Hepatic stellate cell (primary cell): Measurements from ENCODE around the gene BCL3.
A peak's percentile ranks its signal among the peaks of the same experiment; 100 is the strongest.

ENCODE experiments used
- DNase-seq: peaks from one replicate; pipeline ENCODE4 v3.0.0; 2011; ENCODE audit warnings: low spot score

BCL3 gene

DNA sequence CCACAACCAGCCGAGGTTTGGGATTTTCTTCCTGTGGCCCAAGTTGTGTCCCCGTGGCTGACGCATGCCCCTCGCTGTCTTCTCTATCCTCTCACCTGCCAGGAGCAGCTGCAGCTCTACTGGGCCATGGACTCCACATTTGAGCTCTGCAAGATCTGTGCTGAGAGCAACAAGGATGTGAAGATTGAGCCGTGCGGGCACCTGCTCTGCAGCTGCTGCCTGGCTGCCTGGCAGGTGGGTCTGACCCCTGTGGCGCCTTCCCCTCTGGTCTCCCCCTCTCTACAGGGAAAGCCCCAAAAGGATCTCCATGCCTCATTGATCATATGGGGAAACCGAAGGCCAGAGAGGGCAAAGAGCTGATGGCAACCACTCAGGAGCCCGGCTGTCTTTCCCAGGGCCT lies 43.8 kb downstream of the BCL3 start:
- no peak for DNase-seq

DNA sequence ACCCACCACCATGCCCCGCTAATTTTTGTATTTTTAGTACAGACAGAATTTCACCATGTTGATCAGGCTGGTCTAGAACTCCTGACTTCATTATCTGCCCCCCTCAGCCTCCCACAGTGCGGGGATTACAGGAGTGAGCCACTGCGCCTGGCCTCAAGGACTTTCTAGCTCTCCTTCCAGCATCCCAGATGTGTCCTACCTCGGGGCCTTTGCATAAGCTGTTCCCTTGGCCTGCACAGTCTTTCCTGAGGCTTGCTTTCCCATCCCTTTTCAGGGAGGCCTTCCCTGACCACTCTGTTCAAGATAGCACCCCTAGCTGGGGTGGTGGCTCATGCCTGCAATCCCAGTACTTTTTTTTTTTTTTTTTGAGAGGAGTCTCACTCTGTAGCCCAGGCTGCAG lies 46.1 kb downstream of the BCL3 start:
- no peak for DNase-seq

DNA sequence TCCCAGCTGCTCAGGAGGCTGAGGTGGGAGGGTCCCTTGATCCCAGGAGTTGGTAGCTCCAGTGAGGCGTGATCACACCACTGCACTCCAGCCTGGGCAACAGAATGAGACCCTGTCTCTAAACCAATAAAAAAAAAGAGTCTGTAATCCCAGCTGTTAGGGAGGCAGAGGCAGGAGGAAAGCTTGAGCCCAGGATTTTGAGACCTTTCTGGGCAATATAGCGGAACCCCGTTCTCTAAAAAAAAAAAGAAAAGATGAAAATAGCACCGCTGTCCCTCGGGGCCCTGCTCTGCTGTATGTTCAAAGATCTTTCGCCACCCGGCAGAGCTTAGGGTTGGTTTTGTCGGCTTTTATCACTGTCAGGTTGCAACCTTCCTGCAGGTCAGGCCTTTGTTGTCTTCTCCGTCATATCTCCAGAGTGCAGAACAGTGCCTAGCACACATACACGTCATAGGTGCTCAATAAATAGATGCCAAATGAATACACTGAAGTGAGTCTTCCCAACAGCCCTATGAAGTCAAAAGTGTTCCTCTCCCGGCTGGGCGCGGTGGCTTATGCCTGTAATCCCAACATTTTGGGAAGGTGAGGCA lies 47.0 kb downstream of the BCL3 start:
- no peak for DNase-seq

DNA sequence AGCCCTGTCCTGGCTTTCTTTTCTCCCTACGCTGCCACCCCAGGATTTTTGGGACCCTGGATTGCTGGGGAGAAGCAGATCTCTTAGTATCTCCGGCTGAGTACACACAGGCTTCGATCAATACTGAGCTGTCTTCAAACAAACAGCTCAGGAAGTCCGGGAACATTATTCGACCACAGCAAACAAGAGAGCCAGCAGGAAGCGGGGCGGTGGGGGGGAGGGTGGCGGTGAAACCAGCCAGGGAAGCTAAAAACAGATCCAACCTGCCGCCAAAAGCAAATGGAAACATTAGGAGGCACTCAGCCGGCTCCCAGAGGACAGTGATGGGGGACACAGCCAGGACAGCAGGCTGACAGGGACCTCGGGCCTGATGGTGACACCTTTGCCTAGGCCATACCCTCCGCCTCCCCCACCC lies 48.2 kb downstream of the BCL3 start:
- DNase-seq = no peak

DNA sequence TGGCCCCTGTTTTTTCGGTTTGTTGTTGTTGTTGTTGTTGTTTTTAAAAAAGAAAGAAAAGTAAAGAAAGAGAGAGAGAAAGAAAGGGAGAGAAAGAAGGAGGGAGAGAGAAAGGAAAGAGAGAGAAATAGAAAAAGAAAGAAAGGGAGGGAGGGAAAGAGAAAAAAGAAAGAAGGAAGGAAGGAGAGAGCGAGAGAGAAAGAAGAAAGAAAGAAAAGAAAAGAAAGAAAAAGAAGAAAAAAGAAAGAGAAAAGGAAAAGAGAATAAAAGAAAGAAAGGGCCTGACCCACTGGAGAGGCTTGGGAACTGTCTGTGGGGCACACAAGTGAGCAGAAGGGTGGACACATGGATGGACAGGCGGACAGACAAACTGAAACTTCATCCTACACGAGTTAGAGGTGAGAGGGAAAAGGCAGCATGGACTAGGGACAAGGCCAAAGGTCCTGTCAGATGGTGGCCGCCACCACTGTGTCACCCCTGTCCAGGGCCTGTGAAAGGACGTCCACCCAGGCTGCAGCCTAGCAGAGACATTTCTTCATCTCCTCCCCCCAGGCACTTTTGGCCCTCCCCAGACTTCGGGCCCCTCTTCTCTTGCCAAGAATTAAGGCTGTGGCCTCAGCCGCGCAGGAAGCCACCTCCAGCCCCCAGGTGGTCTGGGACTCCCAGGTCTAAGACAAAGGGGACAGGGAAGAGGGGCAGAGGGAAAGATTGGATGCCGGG lies 51.3 kb downstream of the BCL3 start:
- no peak for DNase-seq

DNA sequence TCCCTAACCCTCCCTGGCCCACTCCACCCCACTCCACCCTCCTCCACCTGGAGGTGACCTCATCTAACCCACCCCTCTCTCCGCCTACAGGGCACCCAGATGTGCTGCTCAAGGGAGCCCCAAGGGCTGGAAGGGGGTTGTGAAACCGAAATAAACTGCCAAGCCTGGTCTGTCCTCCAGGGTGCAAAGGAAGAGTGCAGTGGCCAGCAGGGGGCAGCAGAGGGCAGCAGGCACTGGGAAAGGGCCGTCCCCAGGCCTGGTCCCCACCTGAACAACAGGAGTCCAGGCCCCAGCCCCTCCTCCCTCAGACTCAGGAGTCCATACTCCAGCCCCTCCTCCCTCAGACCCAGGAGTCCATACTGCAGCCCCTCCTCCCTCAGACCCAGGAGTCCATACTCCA lies 52.0 kb downstream of the BCL3 start:
- peak; percentile 92 for DNase-seq

DNA sequence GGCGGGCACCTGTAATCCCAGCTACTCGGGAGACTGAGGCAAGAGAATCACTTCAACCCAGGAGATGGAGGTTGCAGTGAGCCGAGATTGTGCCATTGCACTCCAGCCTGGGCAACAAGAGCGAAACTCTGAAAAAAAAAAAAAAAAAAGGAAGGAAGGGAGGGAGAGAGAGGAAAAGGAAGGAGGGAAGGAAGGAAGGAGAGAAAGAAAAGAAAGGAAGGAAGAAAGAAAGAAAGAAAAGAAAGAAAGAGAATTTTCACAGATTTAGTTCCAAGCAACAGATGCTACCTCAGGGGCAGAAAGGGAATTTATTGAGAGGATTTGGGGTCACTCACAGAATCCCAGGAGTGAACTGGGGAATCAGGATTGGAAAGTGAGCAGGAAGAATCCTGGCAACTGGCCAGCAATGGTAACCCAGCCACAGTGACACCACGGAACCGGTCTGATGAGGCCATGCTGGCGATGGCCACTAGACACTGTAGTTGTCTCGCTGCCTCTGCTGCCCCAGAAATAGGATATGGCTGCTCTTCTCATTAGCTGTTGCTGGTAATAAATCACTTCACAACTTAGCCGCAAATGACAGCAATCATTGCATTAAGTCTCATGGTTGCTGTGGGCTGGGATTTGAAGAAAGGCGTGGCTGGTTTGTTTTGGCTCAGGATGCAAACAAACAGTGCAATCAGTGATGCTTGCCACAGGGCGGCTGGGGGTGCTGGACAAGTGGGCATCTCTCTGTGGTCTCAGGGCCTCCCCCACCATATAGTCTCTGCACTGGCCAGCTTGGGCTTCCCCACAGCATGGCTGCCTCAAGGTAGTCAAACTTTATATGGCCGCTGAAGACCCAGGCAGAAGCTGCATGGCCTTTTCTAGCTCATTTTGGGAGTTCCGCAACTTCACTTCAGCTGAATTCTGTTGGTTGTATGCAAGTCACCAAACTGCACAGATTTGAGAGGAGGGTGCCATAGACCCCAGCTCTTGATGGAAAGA lies 55.2 kb downstream of the BCL3 start:
- DNase-seq = no peak

DNA sequence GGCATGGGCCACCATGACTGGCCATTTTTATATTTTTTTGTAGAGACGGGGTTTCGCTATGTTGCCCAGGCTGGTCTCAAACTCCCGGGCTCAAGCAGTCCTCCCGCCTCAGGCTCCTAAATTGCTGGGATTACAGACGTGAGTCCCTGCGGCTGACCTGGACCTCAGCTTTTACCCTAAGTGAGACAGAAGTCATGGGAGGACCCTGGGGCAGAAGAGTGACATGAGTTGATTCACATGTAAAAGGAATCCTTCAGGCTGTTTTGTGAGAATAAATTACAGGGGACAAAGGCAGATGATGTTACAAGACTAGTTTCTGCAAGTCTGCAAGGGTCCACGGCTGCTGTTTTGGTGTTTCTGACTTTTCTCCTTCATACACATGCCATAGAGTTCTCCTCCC lies 57.8 kb downstream of the BCL3 start:
- no peak for DNase-seq

DNA sequence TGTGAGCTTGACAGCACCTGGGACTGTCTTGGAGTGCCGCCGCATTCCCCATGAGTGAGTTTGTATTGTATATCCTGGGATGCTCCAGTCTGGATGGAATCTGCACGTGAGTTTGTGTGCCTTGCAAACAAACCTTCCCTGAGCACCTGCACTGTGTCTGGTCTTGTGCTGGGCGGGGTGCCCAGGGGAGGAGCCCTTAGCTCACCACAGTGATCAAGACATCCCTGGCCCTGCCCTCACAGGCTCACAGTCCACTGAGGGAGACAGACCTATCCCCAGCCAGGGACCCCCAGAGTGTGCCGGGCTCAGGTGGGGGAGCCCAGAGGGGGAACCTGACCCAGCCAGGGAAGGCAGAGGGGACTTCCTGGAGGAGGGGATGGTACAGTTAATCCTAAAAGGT lies 58.7 kb downstream of the BCL3 start:
- DNase-seq = no peak

DNA sequence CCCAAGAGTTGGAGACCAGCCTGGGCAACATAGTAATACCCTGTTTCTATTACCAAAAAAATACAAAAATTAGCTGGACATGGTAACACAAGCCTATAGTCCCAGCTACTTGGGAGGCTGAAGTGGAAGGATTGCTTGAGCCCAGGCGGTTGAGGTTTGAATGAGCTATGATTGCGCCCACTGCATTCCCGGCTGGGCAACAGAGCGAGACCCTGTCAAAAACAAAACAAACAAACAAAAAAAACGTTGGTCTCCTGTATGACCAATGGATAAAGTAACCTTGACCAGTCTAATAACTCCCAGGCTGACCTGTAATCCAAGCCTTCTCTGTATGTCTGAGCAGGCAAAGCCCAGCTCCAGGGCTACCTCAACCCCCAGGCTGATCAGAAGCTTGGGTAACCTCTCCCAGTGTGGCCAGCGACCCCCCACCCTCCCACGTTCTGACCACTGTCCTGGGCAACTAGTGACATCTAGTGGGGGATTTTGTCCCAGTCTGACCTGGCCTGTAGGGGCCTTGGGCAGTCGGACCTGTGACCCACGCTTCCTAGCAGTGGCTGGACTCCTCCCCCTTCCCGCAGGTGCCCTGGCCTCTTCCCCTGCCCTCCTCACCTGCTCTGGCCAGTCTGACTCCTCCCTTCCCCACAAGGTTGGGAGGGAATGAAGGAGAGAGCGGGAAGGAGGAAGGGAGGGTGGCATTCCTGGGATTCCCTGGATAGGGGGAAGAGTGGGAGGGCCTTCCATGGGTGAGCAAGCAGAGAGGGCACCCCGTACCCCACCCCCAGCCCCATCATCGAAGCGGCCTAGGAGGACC lies 59.3 kb downstream of the BCL3 start:
- DNase-seq = peak; percentile 71

DNA sequence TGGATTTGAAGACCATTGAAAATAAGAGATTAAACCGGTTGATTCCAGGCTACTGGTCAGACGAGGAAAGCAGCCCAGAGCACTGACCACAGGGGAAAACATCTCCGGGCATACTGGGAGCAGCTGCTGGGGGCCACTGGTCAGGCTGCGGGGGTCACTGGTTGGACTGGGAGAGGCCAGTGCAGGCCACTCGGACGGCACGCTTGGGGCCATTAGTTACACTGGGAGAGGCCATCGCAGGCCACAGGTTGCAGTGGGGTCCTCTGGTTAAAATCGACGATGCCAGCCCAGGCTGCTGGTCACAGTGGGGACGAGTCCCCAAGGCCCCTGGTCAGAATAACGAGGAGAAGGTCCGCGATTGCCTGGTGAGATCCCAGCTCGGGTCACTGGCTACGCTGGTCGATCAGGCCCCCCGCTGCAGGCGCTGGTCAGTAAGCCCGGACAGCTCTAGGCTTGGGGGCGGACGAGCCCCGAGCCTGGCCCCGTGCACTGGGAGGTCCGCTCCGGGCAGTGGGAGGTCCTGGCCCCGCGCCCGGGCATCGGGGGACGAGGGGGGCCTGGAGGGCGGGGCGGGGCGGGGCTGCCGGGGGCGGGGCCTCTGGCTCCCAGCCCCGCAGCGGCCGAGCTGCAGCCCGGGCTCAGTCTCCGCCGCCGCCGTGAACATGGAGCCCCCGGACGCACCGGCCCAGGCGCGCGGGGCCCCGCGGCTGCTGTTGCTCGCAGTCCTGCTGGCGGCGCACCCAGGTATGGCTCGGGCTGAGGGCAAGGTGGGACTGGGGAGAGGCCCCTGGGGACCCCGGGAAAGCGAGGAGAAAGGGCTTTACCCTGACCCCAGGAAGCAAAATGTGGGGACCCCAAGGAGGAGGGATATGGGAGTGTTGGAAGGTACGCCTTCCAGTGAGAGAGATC lies 60.2 kb downstream of the BCL3 start, which contains the start of gene BCAM:
TSS of gene BCAM (plus strand) at position 641 of the 909 bp plus-strand sequence. CDS start at position 663, 22 bp downstream.
- DNase-seq = peak; percentile 93
